OCI-LY7 (cell line): ENCODE measurements around the gene TXNL4A. TPM values are rescaled to one million over a fixed set of nuclear protein-coding genes. Genes with fewer than 3 reads are reported as not detected.

Experiments used
- BruUV-seq: library from RNA; stranded (reverse); fragments of 400-500 nt; replicated peaks from 2 replicates; lab custom pipeline; 2021; lab: Mats Ljungman, UMichigan
- CTCF ChIA-PET: fragments of 300-600 bp; sonication (Branson Sonifier 250); formaldehyde crosslinking; loops from one replicate; lab custom pipeline; 2022; ENCODE audit warnings: antibody characterized with exemption; ENCODE audit not compliant: unreplicated experiment; lab: Charles Lee
- POLR2A ChIA-PET: fragments of 300-600 bp; sonication (Branson Sonifier 250); formaldehyde crosslinking; loops from one replicate; lab custom pipeline; 2022; ENCODE audit warnings: antibody characterized with exemption; lab: Charles Lee
- DNase-seq: peaks from one replicate; pipeline ENCODE4 v3.0.0-alpha.2; 2015; ENCODE audit warnings: low spot score
- H2AFZ ChIP-seq: fragments of 200-600 bp; sonication (generic), shearing (Covaris generic); 2 replicates; pipeline ENCODE4 v1.6.1; 2014; ENCODE audit warnings: mild to moderate bottlenecking, antibody characterized with exemption, low read length, moderate library complexity
- H3K27ac ChIP-seq: fragments of 200-600 bp; sonication (generic); 2 replicates; pipeline ENCODE4 v1.5.1; 2014; ENCODE audit warnings: mixed run types, low read depth, mild to moderate bottlenecking, moderate library complexity, low read length, inconsistent platforms; ENCODE audit not compliant: poor library complexity, severe bottlenecking
- H3K36me3 ChIP-seq: fragments of 200-600 bp; sonication (generic); 2 replicates; pipeline ENCODE4 v1.6.1; 2014; ENCODE audit warnings: mild to moderate bottlenecking, antibody characterized with exemption, low read length, moderate library complexity, mixed read lengths; ENCODE audit not compliant: insufficient read depth
- H3K4me1 ChIP-seq: fragments of 200-600 bp; sonication (generic); 2 replicates; pipeline ENCODE4 v1.5.1; 2014; ENCODE audit warnings: mild to moderate bottlenecking, low read length; ENCODE audit not compliant: insufficient read depth, poor library complexity, severe bottlenecking
- H3K4me2 ChIP-seq: fragments of 200-600 bp; sonication (generic); 2 replicates; pipeline ENCODE4 v1.6.1; 2014; ENCODE audit warnings: mild to moderate bottlenecking, low read length
- H3K4me3 ChIP-seq: fragments of 200-600 bp; sonication (generic); 2 replicates; pipeline ENCODE4 v1.5.1; 2014; ENCODE audit warnings: mild to moderate bottlenecking, low read depth, low read length; ENCODE audit not compliant: poor library complexity, severe bottlenecking
- H3K79me2 ChIP-seq: fragments of 200-600 bp; sonication (generic); 2 replicates; pipeline ENCODE4 v1.6.1; 2016; ENCODE audit warnings: low read depth, mild to moderate bottlenecking, low read length, moderate library complexity, mixed read lengths; ENCODE audit not compliant: insufficient read depth
- H3K9me2 ChIP-seq: fragments of 200-600 bp; sonication (generic); 2 replicates; pipeline ENCODE4 v1.6.1; 2016; ENCODE audit warnings: mild to moderate bottlenecking, low read length, mixed read lengths; ENCODE audit not compliant: insufficient read depth
- H3K9me3 ChIP-seq: fragments of 200-600 bp; sonication (generic); 2 replicates; pipeline ENCODE4 v1.6.1; 2014; ENCODE audit warnings: mild to moderate bottlenecking, mixed run types, low read length, mixed read lengths
- H4K20me1 ChIP-seq: fragments of 200-600 bp; sonication (generic); 2 replicates; pipeline ENCODE4 v1.6.1; 2014; ENCODE audit warnings: mild to moderate bottlenecking, antibody characterized with exemption, low read length, moderate library complexity, mixed read lengths; ENCODE audit not compliant: insufficient read depth
- CTCF ChIP-seq: fragments of 200-600 bp; sonication (generic); conservative IDR thresholded peaks from 2 replicates; pipeline ENCODE4 v1.5.1; 2014; ENCODE audit warnings: mild to moderate bottlenecking, antibody characterized with exemption, low read length, moderate library complexity, mixed read lengths
- EZH2phosphoT487 ChIP-seq: fragments of 200-600 bp; sonication (generic); IDR thresholded peaks from 2 replicates; pipeline ENCODE4 v1.6.1; 2018; ENCODE audit warnings: low read depth, borderline replicate concordance, mild to moderate bottlenecking, mixed run types, antibody characterized with exemption, low read length, moderate library complexity, mixed read lengths
- intact Hi-C: fragments of 100-400 bp; cut with micrococcal nuclease; formaldehyde crosslinking; loops from one replicate; pipeline ENCODE4 v1.10.0; 2022; ENCODE audit not compliant: unreplicated experiment
- total RNA-seq, 2 experiments: library from RNA; depleted of rRNA in 1 of 2; stranded (reverse); fragments of >200 nt in 1 of 2; shearing (Covaris generic) in 1 of 2; gene quantifications; 2 replicates each; pipeline ENCODE4 v1.2.3, GENCODE V29; 2014 to 2022

TXNL4A gene
- total RNA-seq, 2 experiments from 2014 or later: 44.7 to 91.4 TPM

GRCh38 chr18:79947054-79947755 lies 41.2 kb downstream of the TXNL4A start:
- intact Hi-C loops: no loop called here
- CTCF ChIA-PET: no interaction called here
- no peak overlapping the region for H3K4me2 ChIP-seq
- POLR2A ChIA-PET: interaction anchor here (1.3 kb wide), 1 partner anchor 267 kb away, joined by 3 read pairs; no protein-coding TSS in a partner anchor
- no peaks in the 10 kb centered on the region for H3K9me3 ChIP-seq
- H2AFZ ChIP-seq: no peak overlapping the region
- peaks cover 3% of the 10 kb centered on the region; the same call in 1 of the 2 replicates for H3K36me3 ChIP-seq
- TF ChIP-seq CTCF (no peak), EZH2phosphoT487 (no peak)
- BruUV-seq: no TSS peak
- no peaks in the 10 kb centered on the region for H3K79me2 ChIP-seq
- no peak overlapping the region for H3K4me3 ChIP-seq
- DNase-seq: no peak
- H4K20me1 ChIP-seq: peaks cover 5% of the 10 kb centered on the region; the same call in 1 of the 2 replicates
- peaks cover 24% of the 10 kb centered on the region for H3K4me1 ChIP-seq
- no peaks in the 10 kb centered on the region for H3K9me2 ChIP-seq
- no peak overlapping the region for H3K27ac ChIP-seq

GRCh38 chr18:79945118-79946042 lies 43.0 kb downstream of the TXNL4A start:
- H4K20me1 ChIP-seq: peaks cover 3% of the 10 kb centered on the region; the same call in 1 of the 2 replicates
- H3K36me3 ChIP-seq: peaks cover 3% of the 10 kb centered on the region; the same call in 1 of the 2 replicates
- no peak overlapping the region for H3K27ac ChIP-seq
- no peak for DNase-seq
- H3K4me3 ChIP-seq: no peak overlapping the region
- peak overlapping the region; percentile 46 for H3K4me2 ChIP-seq
- H3K9me2 ChIP-seq: no peaks in the 10 kb centered on the region
- peaks cover 23% of the 10 kb centered on the region for H3K4me1 ChIP-seq
- intact Hi-C loops: no loop called here
- TF ChIP-seq CTCF (no peak), EZH2phosphoT487 (no peak)
- no TSS peak for BruUV-seq
- ChIA-PET CTCF (no interaction called here), POLR2A (interaction anchor here (0.8 kb wide), 1 partner anchor 39 kb away, joined by 3 read pairs; no protein-coding TSS in a partner anchor)
- no peak overlapping the region for H2AFZ ChIP-seq
- no peaks in the 10 kb centered on the region for H3K79me2 ChIP-seq
- no peaks in the 10 kb centered on the region for H3K9me3 ChIP-seq
